Upper lobe of left lung (tissue), 6 donors: ENCODE data around the gene VPS26B. TPM values are rescaled to one million over a fixed set of nuclear protein-coding genes. Genes with fewer than 3 reads are reported as not detected.
"Not testable (repeated sequence)": the region's sequence is repeated elsewhere in the genome, so short reads cannot be mapped to it uniquely, and the experiment has no call there.

ENCODE experiments used
- ATAC-seq, 2 donors: fragments of 200-7000 bp; cut with Tn5 transposase; one replicate each; pipeline ENCODE4 v1.9.1; 2022; ENCODE audit warnings: mild to moderate bottlenecking in 2 of 2, moderate library complexity in 2 of 2; ENCODE audit not compliant: low FRiP score in 2 of 2
- DNase-seq, 2 donors: peaks; one replicate each; pipeline ENCODE4 v3.0.0-alpha.2; 2019 to 2020
- H3K27ac ChIP-seq, 4 donors: fragments of 200-600 bp; sonication (generic); one replicate each; pipeline ENCODE4 v1.5.1; 2016 to 2019
- H3K27me3 ChIP-seq, 4 donors: fragments of 200-600 bp; sonication (generic); one replicate each; pipeline ENCODE4 v1.5.1; 2017 to 2019
- H3K36me3 ChIP-seq, 4 donors: fragments of 200-600 bp; sonication (generic); one replicate each; pipeline ENCODE4 v1.5.1; 2016 to 2019
- H3K4me1 ChIP-seq, 4 donors: fragments of 200-600 bp; sonication (generic); one replicate each; pipeline ENCODE4 v1.5.1; 2018 to 2019
- H3K4me3 ChIP-seq, 4 donors: fragments of 200-600 bp; sonication (generic); one replicate each; pipeline ENCODE4 v1.5.1; 2017 to 2019; ENCODE audit warnings: mild to moderate bottlenecking in 2 of 4, moderate library complexity in 1 of 4
- H3K9me3 ChIP-seq, 4 donors: fragments of 200-600 bp; sonication (generic); one replicate each; pipeline ENCODE4 v1.5.1; 2018 to 2019
- EP300 ChIP-seq, 4 donors: sonication (generic); formaldehyde crosslinking; IDR thresholded peaks; one replicate each; pipeline ENCODE4 v1.5.1; 2017; ENCODE audit warnings: antibody characterized with exemption in 4 of 4, control low read depth in 2 of 4
- POLR2A ChIP-seq, 4 donors: fragments of 450-650 bp; IDR thresholded peaks; one replicate each; pipeline ENCODE4 v1.5.1; 2016 to 2017; ENCODE audit warnings: antibody characterized with exemption in 4 of 4, mild to moderate bottlenecking in 2 of 4
- POLR2AphosphoS5 ChIP-seq, 2 donors: sonication (generic); formaldehyde crosslinking; IDR thresholded peaks; one replicate each; pipeline ENCODE4 v1.5.1; 2017; ENCODE audit warnings: antibody characterized with exemption in 2 of 2
- WGBS, 2 donors: methylation state at CpG; one replicate each; pipeline ENCODE4 v1.1.5; 2017 to 2018; 5-methylcytosine and 5-hydroxymethylcytosine counted together
- total RNA-seq, 6 donors: library from RNA; depleted of rRNA in 4 of 6; stranded (reverse); fragments of >200 nt in 4 of 6; gene quantifications; one replicate each; pipeline versions ENCODE4 v1.1.0 to v1.2.1, GENCODE V29; 2016 to 2021
- TF ChIP-seq, protein P1 (sequence below), 6 experiments: fragments of 450-650 bp in 4 of 6; fragments of 200-600 bp in 2 of 6; sonication (generic) in 2 of 6; IDR thresholded peaks; one replicate each; pipeline ENCODE4 v1.5.1; 2016 to 2019; ENCODE audit warnings: antibody characterized with exemption in 6 of 6
- donor health status: DM: no; HTN: no; CAD: no; lungs with moderate emphysema.
- donor health status: DM: no; HTN: yes; CAD: no; lungs with severe emphysema.

The VPS26B gene
- total RNA-seq, 6 donors from 2014 or later, result 27.2 to 42.6 (median 35.8) TPM

DNA sequence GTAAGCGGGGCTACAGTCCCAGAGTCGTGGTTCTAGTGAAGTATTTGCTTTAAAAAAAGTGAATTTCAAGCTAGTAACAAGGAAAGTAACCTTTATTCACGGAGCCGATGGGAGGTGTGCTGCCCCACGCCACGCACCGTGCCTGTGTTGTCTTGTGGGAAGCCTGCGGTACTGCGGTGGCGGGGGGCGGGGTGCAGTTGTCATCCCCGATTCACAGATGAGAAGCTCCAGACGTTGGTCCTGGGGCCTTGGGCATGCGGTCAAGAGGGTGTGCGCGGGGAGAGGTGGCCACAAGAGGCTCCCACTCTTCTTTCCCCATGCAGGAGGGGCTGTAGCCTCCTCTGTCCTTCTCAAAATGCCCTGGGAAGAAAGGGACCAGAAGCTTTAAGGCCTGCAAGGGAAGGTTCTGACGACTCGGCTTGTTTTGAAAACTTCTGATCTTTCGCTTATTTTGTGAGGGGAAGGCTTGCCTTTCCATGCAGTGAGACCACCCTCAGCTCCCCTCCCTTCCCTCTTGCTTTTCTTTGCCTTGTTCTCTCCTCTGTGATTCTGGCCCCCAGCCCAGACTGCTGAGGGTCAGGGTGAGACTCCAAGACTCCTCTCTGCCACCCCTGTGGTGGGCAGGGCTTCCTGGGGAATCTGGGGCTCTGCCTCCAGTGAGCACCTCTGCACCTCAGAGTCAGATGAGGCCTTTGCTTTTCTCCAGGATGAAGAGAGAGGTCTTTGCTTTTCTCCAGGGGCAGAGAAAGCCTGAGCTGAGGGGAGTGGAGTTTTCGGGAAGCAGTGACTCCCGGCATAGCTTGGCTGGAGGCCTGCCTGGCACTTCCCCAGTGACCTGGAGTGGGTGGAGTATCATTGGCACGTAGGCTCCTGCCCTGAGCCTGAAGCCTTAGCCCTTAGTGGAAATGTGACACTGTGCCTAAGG is 57.9 kb downstream of the VPS26B start:
- ATAC-seq (peak in 1 of 2 donors; percentile 28), DNase-seq (peak; percentile 48 to 75)
- no peak overlapping the region for H3K4me3 ChIP-seq
- no peak overlapping the region for H3K27ac ChIP-seq
- H3K27me3 ChIP-seq, result peaks cover 0 to 6% (median 3%) of the 10 kb centered on the region in 4 donors
- peaks cover under 1 to 2% (median 1%) of the 10 kb centered on the region in 4 donors for H3K4me1 ChIP-seq
- no peaks in the 10 kb centered on the region for H3K9me3 ChIP-seq
- 84 to 88% methylated on average over 22 of the region's 22 CpGs for WGBS, 2 donors
- TF ChIP-seq POLR2A (IDR thresholded peaks at IDR 0.05) (no peak), EP300 (IDR thresholded peaks at IDR 0.05) (no peak), POLR2AphosphoS5 (IDR thresholded peaks at IDR 0.05) (no peak)
- TF ChIP-seq, protein P1, sequence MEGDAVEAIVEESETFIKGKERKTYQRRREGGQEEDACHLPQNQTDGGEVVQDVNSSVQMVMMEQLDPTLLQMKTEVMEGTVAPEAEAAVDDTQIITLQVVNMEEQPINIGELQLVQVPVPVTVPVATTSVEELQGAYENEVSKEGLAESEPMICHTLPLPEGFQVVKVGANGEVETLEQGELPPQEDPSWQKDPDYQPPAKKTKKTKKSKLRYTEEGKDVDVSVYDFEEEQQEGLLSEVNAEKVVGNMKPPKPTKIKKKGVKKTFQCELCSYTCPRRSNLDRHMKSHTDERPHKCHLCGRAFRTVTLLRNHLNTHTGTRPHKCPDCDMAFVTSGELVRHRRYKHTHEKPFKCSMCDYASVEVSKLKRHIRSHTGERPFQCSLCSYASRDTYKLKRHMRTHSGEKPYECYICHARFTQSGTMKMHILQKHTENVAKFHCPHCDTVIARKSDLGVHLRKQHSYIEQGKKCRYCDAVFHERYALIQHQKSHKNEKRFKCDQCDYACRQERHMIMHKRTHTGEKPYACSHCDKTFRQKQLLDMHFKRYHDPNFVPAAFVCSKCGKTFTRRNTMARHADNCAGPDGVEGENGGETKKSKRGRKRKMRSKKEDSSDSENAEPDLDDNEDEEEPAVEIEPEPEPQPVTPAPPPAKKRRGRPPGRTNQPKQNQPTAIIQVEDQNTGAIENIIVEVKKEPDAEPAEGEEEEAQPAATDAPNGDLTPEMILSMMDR (IDR thresholded peaks at IDR 0.05), result no peak
- no peaks in the 10 kb centered on the region for H3K36me3 ChIP-seq

DNA sequence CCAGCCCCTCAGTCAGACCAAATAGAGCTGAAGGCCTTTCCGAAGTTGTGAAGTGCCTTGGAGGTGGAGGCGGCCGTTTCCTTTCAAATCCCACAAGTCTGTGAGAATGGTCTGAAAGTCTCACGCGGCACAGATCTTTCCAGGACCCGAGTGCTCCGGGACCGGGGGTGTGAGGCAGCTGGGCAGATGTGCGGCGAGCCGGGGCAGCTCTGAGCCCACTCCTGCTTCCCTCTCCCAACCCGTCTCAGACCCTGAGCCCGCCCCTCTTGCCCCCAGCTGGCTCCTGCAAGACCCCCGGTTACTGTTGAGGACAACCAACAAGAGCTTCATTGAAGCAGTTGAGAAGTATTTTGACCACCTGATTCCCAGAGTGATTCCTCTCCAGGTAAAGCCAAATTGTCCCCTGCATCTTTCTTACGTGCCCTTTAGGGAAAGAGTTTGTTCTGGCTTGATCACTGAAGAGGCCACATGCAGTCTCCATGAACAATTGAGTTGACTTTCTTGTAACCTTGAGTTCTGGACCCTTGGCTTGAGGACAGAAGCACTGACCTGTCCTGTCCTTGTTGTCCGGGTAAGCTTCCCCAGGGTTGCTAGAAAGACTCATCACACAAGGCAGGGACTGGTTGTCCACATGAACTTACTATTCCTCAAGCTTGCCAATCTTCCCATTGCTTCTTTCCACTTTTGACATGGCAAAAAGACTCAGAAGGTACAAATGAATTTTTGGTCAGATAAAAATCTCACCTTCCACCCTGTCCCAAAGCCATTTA is 59.2 kb downstream of the VPS26B start:
- peak in 1 of 2 donors; percentile 52 for DNase-seq
- no peak overlapping the region for H3K4me3 ChIP-seq
- 85 to 88% methylated on average over 14 to 16 of the region's 16 CpGs for WGBS, 2 donors
- no peak for TF ChIP-seq POLR2A (IDR thresholded peaks at IDR 0.05)
- TF ChIP-seq, protein P1 (IDR thresholded peaks at IDR 0.05), result no peak
- TF ChIP-seq EP300 (IDR thresholded peaks at IDR 0.05), result no peak
- no peak for TF ChIP-seq POLR2AphosphoS5 (IDR thresholded peaks at IDR 0.05)
- no peaks in the 10 kb centered on the region for H3K9me3 ChIP-seq
- H3K27ac ChIP-seq, result no peak overlapping the region
- H3K27me3 ChIP-seq, result no peaks in the 10 kb centered on the region
- ATAC-seq, result no peak
- no peaks in the 10 kb centered on the region for H3K36me3 ChIP-seq
- H3K4me1 ChIP-seq, result no peaks in the 10 kb centered on the region

DNA sequence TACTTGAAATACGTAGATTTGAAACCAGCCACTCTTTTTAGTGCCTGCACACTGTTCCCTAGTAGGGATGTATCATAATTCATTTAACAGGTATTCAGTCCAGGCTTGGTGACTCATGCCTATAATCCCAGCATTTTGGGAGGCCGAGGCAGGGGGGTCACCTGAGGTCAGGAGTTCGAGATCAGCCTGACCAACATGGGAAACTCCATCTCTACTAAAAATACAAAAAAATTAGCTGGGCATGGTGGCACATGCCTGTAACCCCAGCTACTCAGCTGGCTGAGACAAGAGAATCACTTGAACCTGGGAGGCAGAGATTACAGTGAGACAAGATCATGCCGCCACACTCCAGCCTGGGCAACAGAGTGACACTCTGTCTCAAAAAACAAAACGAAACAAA is 59.9 kb downstream of the VPS26B start:
- not testable (repeated sequence) for H3K27ac ChIP-seq, H3K4me1 ChIP-seq, H3K4me3 ChIP-seq, ATAC-seq, DNase-seq, H3K36me3 ChIP-seq, H3K9me3 ChIP-seq, H3K27me3 ChIP-seq
- 90 to 94% methylated on average over 5 of the region's 5 CpGs for WGBS, 2 donors

DNA sequence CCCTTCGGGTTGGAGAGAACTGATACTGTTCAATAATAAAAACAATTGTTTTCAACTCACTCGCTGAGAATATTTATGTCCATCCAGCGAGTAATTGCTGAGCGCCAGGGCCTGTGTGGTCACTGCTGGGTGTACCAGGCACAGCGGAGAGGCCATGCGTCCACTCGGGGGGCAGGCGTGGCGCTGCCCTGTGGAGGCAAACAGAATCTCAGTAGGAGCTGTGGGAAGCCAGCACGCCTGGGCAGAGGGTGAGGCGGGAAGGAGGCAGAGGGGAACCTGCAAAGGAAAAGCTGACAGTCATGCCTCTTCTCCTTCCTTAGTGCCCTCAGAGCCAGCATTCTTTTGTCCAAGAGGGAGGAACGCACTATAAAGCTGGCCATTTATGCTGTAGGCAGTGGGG is 63.1 kb downstream of the VPS26B start:
- H3K27ac ChIP-seq, result no peak overlapping the region
- H3K4me1 ChIP-seq, result no peaks in the 10 kb centered on the region
- H3K9me3 ChIP-seq, result no peaks in the 10 kb centered on the region
- H3K27me3 ChIP-seq, result no peaks in the 10 kb centered on the region
- TF ChIP-seq, protein P1 (IDR thresholded peaks at IDR 0.05), result no peak
- TF ChIP-seq POLR2AphosphoS5 (IDR thresholded peaks at IDR 0.05), result no peak
- no peak for TF ChIP-seq POLR2A (IDR thresholded peaks at IDR 0.05)
- TF ChIP-seq EP300 (IDR thresholded peaks at IDR 0.05), result no peak
- H3K36me3 ChIP-seq, result no peaks in the 10 kb centered on the region
- ATAC-seq, result no peak
- WGBS, 2 donors, result 89 to 91% methylated on average over 12 of the region's 12 CpGs
- H3K4me3 ChIP-seq, result no peak overlapping the region
- DNase-seq, result peak in 1 of 2 donors; percentile 55

DNA sequence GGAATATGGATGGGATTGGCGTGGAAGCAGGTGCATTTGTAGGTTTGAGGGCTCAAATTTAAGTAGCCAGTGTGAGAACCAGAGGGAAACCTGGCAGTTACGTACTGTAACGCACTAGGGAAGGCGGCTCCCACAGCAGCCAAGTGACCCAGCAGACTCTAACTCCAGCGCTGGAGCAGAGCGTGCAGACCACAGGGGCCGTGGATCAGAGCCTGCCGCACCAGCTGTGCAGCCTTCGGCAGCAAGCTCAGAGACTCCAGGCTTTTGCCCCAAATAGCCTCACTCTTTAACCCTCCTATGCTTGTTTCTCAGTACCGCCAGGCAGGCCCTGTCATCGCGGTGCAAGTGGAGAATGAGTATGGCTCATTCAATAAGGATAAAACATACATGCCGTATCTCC is 64.0 kb downstream of the VPS26B start:
- no peak overlapping the region for H3K4me3 ChIP-seq
- DNase-seq (peak in 1 of 2 donors; percentile 23), ATAC-seq (no peak)
- TF ChIP-seq, protein P1 (IDR thresholded peaks at IDR 0.05), result no peak
- TF ChIP-seq POLR2A (IDR thresholded peaks at IDR 0.05) (no peak), POLR2AphosphoS5 (IDR thresholded peaks at IDR 0.05) (no peak), EP300 (IDR thresholded peaks at IDR 0.05) (no peak)
- H3K9me3 ChIP-seq, result no peaks in the 10 kb centered on the region
- no peak overlapping the region for H3K27ac ChIP-seq
- 89 to 92% methylated on average over 12 to 13 of the region's 13 CpGs for WGBS, 2 donors
- no peaks in the 10 kb centered on the region for H3K36me3 ChIP-seq
- no peaks in the 10 kb centered on the region for H3K4me1 ChIP-seq
- H3K27me3 ChIP-seq, result no peaks in the 10 kb centered on the region
